GM23338 (cell line): ENCODE results near the gene SV2A. TPM values are rescaled to one million over a fixed set of nuclear protein-coding genes. Genes with fewer than 3 reads are reported as not detected.

Experiments
- ATAC-seq: fragments of 200-7000 bp; cut with Tn5 transposase; 3 replicates; pipeline ENCODE4 v1.9.1; 2020
- DNase-seq: peaks from one replicate; pipeline ENCODE4 v3.0.0-alpha.2; 2015; ENCODE audit warnings: low spot score
- H2AFZ ChIP-seq: fragments of 200-600 bp; sonication (generic); 2 replicates; pipeline ENCODE4 v1.8.0; 2016; ENCODE audit warnings: antibody characterized with exemption, mild to moderate bottlenecking, moderate library complexity
- H3F3A ChIP-seq: fragments of 200-600 bp; sonication (generic); replicated peaks from 2 replicates; pipeline ENCODE4 v1.8.0; 2017; ENCODE audit warnings: antibody characterized with exemption, mixed run types, low read depth
- H3K27ac ChIP-seq: fragments of 200-600 bp; sonication (generic); 2 replicates; pipeline ENCODE4 v1.6.1; 2016; ENCODE audit warnings: low read depth
- H3K27me3 ChIP-seq: fragments of 200-600 bp; sonication (generic); 2 replicates; pipeline ENCODE4 v1.8.0; 2016; ENCODE audit warnings: mild to moderate bottlenecking, mixed run types, moderate library complexity; ENCODE audit not compliant: insufficient read depth
- H3K36me3 ChIP-seq: fragments of 200-600 bp; sonication (generic); 2 replicates; pipeline ENCODE4 v1.8.0; 2016; ENCODE audit warnings: mild to moderate bottlenecking; ENCODE audit not compliant: insufficient read depth
- H3K4me1 ChIP-seq: fragments of 200-600 bp; sonication (generic); 2 replicates; pipeline ENCODE4 v1.8.0; 2016; ENCODE audit warnings: mild to moderate bottlenecking, moderate library complexity; ENCODE audit not compliant: insufficient read depth
- H3K4me2 ChIP-seq: fragments of 200-600 bp; sonication (generic); 2 replicates; pipeline ENCODE4 v1.7.1; 2017; ENCODE audit warnings: mixed run types
- H3K4me3 ChIP-seq: fragments of 200-600 bp; sonication (generic); 2 replicates; pipeline ENCODE4 v1.6.1; 2016; ENCODE audit warnings: mixed run types
- H3K79me2 ChIP-seq: fragments of 200-600 bp; sonication (generic); replicated peaks from 2 replicates; pipeline ENCODE4 v1.8.0; 2017; ENCODE audit warnings: mild to moderate bottlenecking; ENCODE audit not compliant: insufficient read depth
- H3K9me2 ChIP-seq: fragments of 200-600 bp; sonication (generic); 2 replicates; pipeline ENCODE4 v1.8.0; 2017; ENCODE audit not compliant: insufficient read depth
- H4K20me1 ChIP-seq: fragments of 200-600 bp; sonication (generic); replicated peaks from 2 replicates; pipeline ENCODE4 v1.8.0; 2017; ENCODE audit warnings: mild to moderate bottlenecking; ENCODE audit not compliant: insufficient read depth
- H3K27ac Mint-ChIP-seq: 2 replicates; pipeline ENCODE4 v1.8.0; 2020; ENCODE audit warnings: inconsistent platforms, mild to moderate bottlenecking, moderate library complexity, mixed read lengths
- H3K27me3 Mint-ChIP-seq: 3 replicates; pipeline ENCODE4 v1.8.0; 2022; ENCODE audit warnings: low read depth, mild to moderate bottlenecking, moderate library complexity, mixed read lengths, inconsistent platforms; ENCODE audit not compliant: insufficient read depth, poor library complexity
- H3K36me3 Mint-ChIP-seq: 3 replicates; pipeline ENCODE4 v1.8.0; 2021; ENCODE audit warnings: low read depth, mild to moderate bottlenecking, inconsistent platforms, moderate library complexity, mixed read lengths
- H3K4me1 Mint-ChIP-seq: 3 replicates; pipeline ENCODE4 v1.8.0; 2020; ENCODE audit warnings: mild to moderate bottlenecking, inconsistent platforms, mixed read lengths
- H3K4me3 Mint-ChIP-seq: 3 replicates; pipeline ENCODE4 v1.8.0; 2021; ENCODE audit warnings: moderate library complexity, mild to moderate bottlenecking, inconsistent platforms, mixed read lengths
- H3K9me3 Mint-ChIP-seq: 3 replicates; pipeline ENCODE4 v1.8.0; 2020; ENCODE audit warnings: moderate library complexity, mild to moderate bottlenecking, inconsistent platforms, mixed read lengths
- EZH2phosphoT487 ChIP-seq: fragments of 200-600 bp; sonication (generic); IDR thresholded peaks from one replicate; pipeline ENCODE4 v1.8.1; 2018; ENCODE audit warnings: antibody characterized with exemption; ENCODE audit not compliant: unreplicated experiment
- JUNB ChIP-seq: IDR thresholded peaks from one replicate; pipeline ENCODE4 v1.6.1; 2016; ENCODE audit warnings: antibody characterized with exemption; ENCODE audit not compliant: unreplicated experiment
- POLR2AphosphoS5 ChIP-seq: IDR thresholded peaks from 2 replicates; pipeline ENCODE4 v1.6.1; 2016; ENCODE audit warnings: antibody characterized with exemption, low read depth
- REST ChIP-seq: IDR thresholded peaks from one replicate; pipeline ENCODE4 v1.6.1; 2018; ENCODE audit warnings: antibody characterized with exemption; ENCODE audit not compliant: unreplicated experiment
- ZNF462 ChIP-seq: fragments of 250-450 bp; sonication (Bioruptor Pico); IDR thresholded peaks from 2 replicates; pipeline ENCODE4 v1.5.0; 2020; ENCODE audit warnings: mild to moderate bottlenecking, moderate library complexity
- polyA plus RNA-seq: library from polyadenylated mRNA; unstranded; fragments of >200 nt; fragmentation: Nextera tagmentation; extraction: Ambion mirVana; gene quantifications from 2 replicates; pipeline ENCODE4 v1.2.1, GENCODE V29; 2016
- total RNA-seq: library from RNA; depleted of rRNA; stranded (reverse); fragments of >200 nt; shearing (Covaris generic); gene quantifications from 2 replicates; pipeline ENCODE4 v1.2.3, GENCODE V29; 2014

Gene SV2A
- total and polyA plus RNA-seq, 2 experiments from 2014 or later: 17.8 to 41.7 TPM

GRCh38 chr1:149916193-149916897 is 1.3 kb downstream of the SV2A start (continued):
- TF ChIP-seq ZNF462 (CRISPR knock-in tag) (no peak), JUNB (no peak)

GRCh38 chr1:149915429-149916192 is 2.0 kb downstream of the SV2A start:
- Mint-ChIP-seq H3K27ac (no peak overlapping the region), H3K36me3 (peaks cover 24% of the 10 kb centered on the region), H3K4me1 (peaks cover 31% of the 10 kb centered on the region), H3K9me3 (no peaks in the 10 kb centered on the region), H3K27me3 (peaks cover 15% of the 10 kb centered on the region), H3K4me3 (peak overlapping the region; percentile 96)
- no peaks in the 10 kb centered on the region for H3K9me2 ChIP-seq
- 0 out of 2 replicates have a peak, but pooled peaks cover 3% of the 10 kb centered on the region for H3F3A ChIP-seq
- peak overlapping the region; percentile 95 for H3K4me3 ChIP-seq
- peaks cover 16% of the 10 kb centered on the region for H3K79me2 ChIP-seq
- peaks cover 20% of the 10 kb centered on the region for H3K4me1 ChIP-seq
- H4K20me1 ChIP-seq: peaks cover 3% of the 10 kb centered on the region; the same call in 1 of the 2 replicates
- DNase-seq (no peak), ATAC-seq (no peak)
- no peaks in the 10 kb centered on the region for H3K27me3 ChIP-seq
- H3K36me3 ChIP-seq: no peaks in the 10 kb centered on the region
- no peak overlapping the region for H3K27ac ChIP-seq
- peak overlapping the region; percentile 93 for H3K4me2 ChIP-seq
- no peak overlapping the region for H2AFZ ChIP-seq
- TF ChIP-seq EZH2phosphoT487 (no peak), REST (no peak), POLR2AphosphoS5 (no peak)
